ENCODE data around the gene SORCS1.

Gene SORCS1

DNA sequence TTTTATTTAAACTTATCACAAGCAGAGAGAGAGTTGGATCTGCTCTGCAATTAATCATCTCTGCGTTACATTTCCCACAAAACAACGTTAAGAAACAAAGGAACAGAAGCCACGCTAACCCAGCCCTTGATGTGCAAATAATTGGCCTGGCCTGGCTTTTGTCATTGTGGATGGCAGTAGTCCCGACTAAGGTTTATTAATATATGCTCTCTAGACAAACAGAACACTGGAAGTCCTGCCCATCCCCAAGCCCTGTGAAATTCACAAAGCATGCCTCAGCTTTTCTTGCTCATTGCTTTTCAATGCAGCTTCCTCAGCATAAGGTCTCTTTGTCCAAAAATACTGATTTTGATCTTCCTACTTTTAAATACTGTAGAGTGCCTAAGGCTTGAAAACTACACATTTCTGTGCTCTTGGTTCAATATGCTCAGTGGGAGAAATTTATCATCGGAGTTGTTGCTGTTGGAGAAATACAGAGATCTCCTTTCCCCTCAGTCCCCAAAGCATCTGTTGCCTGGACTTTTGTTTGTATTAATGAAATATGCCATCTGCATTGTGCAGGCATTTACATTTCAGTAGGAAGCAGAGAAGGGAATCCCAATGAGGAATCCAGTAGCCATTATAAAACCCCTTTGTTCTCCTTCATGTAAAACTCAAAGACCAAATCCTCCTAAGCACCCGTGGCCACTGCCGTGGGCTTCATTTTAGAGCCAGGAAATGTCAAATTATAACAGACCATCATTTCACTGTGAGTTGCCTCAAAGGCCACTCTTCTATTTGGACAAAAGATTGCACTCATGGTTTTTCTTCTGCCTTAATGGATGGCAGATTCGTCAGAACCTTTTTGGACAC lies 61.1 kb downstream of the SORCS1 start:
- DNase-seq = no peak

- DNase-seq = no peak
Observed at GRCh38 chr10:107098326-107098725, 66.2 kb downstream of the SORCS1 start.

DNA sequence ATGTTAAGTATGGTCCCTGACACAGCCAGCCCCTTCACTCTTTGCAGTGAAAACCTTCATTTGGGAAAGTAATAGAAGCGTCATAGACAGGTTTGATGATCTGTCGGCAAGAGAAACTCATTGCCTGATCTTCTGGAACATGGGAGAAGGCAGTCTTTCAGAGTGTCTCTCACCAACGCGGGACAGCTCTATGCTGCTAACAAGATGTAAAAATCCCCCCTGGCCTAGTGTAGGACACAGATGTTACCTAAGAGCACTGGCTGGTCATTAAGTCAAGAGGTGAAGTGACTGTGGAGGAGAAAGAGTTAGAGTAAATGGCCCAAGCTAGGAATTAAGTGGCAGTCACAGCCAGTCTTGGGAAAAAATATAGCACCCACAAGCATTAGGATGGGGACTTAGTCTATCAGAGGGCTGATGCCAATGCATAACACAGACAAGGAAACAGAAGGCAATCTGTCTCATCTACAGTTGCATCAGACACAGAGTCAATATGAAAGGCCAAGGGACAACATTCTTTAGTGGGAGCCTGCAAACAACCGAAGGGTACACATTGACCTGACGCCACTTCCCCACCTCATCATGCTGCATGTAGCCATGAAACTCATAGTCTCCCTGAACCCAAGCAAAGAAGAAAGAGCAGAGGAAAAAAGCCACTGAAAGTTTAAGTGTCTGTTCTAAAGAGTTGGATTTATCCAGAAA lies 69.5 kb downstream of the SORCS1 start:
- DNase-seq = no peak

- DNase-seq = no peak
Observed at GRCh38 chr10:107092321-107092720, 72.2 kb downstream of the SORCS1 start.

DNA sequence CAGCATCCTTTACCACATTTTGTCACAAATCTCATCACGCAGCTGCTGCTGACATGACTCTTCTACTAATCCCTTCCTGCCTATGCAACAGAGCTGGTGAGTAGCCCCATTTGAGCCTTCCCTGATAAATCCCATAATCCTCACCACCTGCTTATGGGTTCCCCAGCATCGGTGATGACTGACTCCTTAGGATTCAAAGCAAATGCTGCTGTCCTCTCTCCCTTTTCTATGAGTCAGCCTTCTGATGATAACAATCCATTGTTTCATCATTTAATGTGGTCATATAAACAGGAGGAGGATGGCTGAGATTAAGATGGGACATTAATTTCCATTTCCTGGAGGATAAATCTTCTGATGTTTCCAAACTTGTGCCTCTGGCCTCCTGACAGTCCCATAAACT lies 73.4 kb downstream of the SORCS1 start:
- DNase-seq = no peak

DNA sequence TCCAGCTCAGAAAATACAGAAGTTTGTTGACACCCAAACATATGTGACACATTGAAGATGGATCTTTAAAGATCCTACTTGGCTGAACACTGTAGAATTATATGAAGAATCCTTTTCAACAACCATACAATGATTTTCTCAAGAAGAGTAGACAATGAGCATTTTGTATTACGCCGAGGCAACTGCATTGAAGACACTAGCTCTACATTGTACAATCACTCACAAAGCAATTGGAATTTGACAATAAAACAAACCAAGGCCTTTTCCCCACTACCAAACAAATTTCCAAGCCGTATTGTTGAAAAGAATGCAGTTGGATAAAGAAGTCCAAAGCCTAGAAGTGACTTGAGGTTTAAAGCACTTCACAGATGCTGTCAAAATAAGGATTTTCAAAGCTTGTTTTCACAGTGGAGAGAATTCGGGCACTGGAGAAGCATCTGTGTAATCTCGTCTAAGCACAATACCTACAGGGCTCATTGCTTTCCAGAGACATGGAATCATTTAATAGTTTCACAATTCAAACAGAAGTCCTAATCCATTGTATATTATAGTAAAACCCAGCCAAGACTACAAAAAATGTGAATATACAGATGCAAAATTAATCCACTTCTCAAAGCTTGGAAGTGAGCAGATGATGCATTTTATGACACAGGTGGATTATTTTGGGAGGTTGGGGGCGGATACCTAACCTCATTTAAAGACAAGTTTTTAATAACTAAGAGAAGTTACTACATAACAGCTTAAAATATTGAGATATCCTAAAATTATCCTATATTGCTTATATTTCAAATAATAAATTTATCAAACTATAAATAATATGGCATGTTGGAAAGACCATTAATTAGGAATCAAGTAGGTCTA lies 78.6 kb downstream of the SORCS1 start:
- no peak for DNase-seq

DNA sequence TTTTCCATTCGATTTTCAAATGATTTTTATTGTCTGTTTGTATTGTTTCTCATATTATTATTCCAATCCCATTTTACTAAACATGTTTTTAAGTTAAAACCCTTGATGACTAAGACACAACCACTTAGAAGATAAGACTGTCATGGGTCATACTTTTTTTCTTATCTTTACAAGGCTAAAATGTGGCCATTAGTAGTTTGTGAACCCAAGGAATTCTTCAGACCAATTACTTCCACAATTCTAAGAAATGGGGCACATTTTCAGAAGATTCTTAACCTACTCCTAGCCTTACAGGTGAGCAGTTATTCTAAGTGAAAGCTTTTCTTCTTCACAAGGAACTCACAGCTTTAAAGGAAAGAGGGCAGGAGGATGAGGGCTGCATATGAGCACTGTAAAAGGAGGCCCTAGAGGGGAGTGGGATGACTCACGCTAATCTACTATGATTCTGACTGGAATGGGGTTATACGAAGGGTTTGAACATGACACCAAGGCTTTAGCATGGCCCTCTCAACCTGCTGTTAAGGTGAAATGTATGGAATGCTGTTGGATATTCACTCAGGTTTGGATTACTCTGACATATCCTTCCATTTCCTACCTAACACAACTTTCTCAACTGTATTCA lies 81.0 kb downstream of the SORCS1 start:
- DNase-seq = no peak

- DNase-seq = no peak
Observed at GRCh38 chr10:107081644-107082043, 82.9 kb downstream of the SORCS1 start.

- no peak for DNase-seq
Observed at GRCh38 chr10:107075117-107075516, 89.4 kb downstream of the SORCS1 start.

- no peak for DNase-seq
Observed at GRCh38 chr10:107072786-107073185, 91.7 kb downstream of the SORCS1 start.

DNA sequence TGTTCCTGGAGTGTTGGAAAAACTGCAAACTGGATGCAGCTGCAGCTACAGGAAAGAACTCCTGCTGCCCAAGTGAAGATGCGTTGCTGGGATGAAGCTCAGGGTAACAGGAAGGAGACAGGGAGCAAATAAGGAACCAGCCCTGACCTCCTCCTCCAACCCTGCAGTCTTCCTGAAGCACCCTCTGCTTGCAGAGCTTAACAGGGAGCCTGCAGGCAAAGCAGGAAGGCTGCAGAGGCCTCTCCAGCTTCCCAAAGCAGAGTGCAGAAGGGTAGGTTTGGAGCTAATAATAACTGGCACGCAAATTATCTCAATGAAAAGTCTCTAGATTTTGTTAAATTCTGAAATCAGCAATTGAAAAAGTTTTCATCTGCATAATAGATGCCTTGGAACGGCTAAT lies 92.5 kb downstream of the SORCS1 start:
- no peak for DNase-seq

DNA sequence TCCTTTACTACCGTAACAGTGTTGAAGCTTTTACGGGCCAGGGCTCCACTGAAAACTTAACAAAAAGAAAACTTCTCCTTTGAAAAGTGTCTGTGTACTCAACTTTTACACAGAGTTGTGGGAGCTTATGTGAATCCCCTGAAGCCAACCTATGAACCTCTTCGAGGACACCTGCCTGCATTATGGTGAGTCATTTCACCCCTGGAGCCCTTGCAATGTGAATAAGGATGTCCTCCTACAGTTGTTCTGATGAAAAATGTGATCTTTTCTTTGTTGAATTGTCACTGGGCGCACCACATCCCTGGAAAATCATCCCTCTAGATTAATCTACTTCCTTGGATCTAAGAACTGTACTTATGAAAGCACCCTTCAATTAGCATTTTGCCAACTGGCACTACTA lies 93.2 kb downstream of the SORCS1 start:
- DNase-seq = no peak

DNA sequence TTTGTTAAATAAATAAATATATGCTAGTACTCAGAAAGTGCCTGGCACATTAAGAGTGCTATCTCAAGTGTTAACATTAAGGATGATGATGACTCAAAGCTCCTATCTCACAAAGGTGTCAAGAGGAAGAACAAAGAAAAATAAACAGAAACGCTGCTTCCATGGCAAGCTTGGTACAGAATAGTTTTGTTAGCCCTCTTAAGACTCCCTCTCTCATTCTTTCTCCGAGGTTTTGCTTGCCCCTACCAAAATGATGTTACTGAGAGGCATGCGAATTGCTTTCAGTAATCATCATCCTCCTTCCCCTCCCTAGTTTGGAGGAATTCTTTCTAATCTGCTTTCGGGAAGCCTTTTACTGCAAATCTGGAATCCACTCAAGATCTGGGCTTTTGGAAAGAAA lies 96.7 kb downstream of the SORCS1 start:
- no peak for DNase-seq

GRCh38 chr10:107064075-107064474 lies 100.4 kb downstream of the SORCS1 start:
- no peak for DNase-seq

DNA sequence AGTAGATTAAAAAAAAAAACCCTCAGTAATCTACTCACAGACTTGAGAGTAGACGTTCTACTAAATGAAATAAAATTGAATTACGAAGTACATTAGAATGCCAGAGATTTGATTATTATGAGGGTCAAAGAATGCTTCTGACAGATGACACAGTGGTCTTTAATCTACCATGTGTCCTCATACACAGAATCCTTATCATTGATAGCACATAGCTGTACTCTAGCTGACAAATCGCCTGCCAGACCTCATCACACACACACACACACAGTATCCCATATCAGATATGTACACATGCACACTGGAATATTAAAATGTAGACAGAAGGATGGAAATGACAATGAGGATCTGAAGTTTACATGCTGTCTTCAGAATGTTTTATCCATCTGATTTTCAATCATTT lies 104.6 kb downstream of the SORCS1 start:
- no peak for DNase-seq

- DNase-seq = no peak
Observed at GRCh38 chr10:107059068-107059804, 105.3 kb downstream of the SORCS1 start.

DNA sequence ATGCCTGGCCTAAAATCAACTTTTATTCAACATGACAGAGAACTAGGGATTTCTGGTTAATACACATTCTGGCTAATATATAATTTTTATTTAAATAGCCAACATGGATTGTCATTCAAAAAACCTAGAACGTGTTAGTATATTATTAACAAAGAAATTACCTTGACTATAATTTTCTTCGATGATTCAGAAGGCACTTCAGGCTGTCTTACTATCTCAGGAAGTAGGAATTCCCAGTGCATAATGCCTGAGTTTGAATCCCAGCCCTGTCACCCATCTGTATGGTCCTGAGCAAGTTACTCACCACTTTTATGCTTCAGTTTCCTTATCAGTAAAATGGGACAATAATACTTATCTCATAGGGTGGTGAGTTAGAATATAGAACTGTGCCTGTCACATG lies 106.2 kb downstream of the SORCS1 start:
- DNase-seq = no peak

DNA sequence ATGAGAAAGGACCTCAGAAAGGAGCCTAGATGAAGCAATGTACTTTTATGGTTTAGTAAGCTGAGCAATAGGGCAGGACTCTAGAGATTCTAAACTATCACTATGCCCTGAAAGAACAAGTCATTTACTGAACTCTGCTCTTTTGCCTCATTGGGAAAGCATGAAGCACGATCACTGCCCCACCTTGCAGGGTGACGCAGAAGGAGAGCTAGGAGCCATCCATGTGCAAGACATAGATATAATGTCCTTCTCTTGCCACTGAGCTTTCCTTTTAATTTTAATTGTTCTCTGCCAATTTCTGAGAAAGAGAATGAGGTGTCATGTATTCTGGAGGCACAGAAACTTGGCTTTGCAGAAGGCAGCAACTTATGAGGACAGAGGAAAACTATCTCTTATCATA lies 108.3 kb downstream of the SORCS1 start:
- DNase-seq = no peak

DNA sequence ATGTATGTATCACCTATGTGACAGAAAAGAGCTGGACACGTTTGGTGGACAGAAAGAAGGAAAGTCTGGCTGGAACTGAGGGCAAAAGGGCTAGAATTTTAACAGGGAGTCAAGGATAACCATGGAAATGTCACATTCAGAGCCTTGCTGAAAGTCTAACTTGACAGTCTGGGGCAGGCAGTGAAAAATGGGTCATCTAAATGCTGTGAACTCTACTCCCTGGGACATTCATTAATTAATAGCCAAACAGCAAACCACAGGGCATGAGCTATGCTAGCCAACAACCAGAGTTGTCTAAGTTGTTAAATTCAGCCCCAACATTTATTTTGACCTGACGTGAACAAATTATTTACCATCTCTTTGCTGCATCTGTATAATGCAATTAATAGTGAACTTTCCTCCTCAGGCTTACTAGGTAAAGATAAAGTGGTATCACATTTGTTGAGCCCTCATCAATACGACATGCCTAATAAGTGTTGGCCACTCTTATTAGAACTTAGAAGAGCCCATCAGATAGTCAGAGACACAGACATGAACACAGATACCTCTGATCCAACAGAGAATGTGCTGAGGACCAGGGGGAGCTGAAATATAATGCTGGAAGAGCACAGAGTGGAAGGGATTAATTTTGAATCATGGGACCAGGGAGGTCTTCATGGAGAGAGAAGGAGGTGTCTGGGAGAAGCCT lies 109.9 kb downstream of the SORCS1 start:
- DNase-seq = no peak

GRCh38 chr10:107051769-107052168 lies 112.7 kb downstream of the SORCS1 start:
- DNase-seq = no peak

DNA sequence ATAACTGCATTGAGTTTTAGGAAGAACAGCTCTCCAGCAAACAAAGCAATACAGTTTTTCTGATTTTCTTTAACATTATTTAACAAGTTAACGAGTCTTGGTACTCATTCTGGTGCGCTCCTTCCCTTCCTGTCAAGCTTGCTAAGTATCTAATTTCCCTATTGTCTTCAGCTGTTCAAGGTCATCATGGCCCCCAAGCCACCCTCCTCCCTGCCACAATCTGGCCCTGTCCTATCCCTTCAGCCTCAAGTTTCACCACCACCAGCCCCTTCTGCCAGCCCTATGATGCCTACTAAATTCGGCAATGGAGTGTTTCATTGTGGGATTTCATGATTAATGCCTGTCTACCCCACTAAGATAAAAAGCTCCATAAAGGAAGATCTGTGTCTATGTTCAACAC lies 121.0 kb downstream of the SORCS1 start:
- DNase-seq = no peak
